WTC11 (cell line): ENCODE results near the gene ACVR1B.

Source experiments
- CTCF ChIP-seq: fragments of 200-600 bp; IDR thresholded peaks from 2 replicates; pipeline ENCODE4 v1.8.0; 2022; ENCODE audit warnings: antibody characterized with exemption
- E2F4 ChIP-seq: sonication (generic); formaldehyde crosslinking; IDR thresholded peaks from 2 replicates; pipeline ENCODE4 v1.8.1; 2022; ENCODE audit warnings: low read depth, mild to moderate bottlenecking, moderate library complexity, missing genetic modification reagents, borderline replicate concordance
- E2F5 ChIP-seq: sonication (generic); formaldehyde crosslinking; IDR thresholded peaks from 2 replicates; pipeline ENCODE4 v1.8.1; 2022; ENCODE audit warnings: mild to moderate bottlenecking, moderate library complexity, missing genetic modification reagents
- GTF2I ChIP-seq: fragments of 250-450 bp; sonication (Bioruptor Pico); conservative IDR thresholded peaks from 2 replicates; pipeline ENCODE4 v1.4.0; 2021; ENCODE audit warnings: mild to moderate bottlenecking
- MAX ChIP-seq: sonication (generic); formaldehyde crosslinking; IDR thresholded peaks from 2 replicates; pipeline ENCODE4 v1.8.0; 2022; ENCODE audit warnings: mild to moderate bottlenecking, missing genetic modification reagents
- ZNF121 ChIP-seq: sonication (generic); formaldehyde crosslinking; IDR thresholded peaks from 2 replicates; pipeline ENCODE4 v1.8.0; 2023; ENCODE audit warnings: missing genetic modification reagents
- TF ChIP-seq, protein P1 (sequence below): sonication (generic); formaldehyde crosslinking; IDR thresholded peaks from 2 replicates; pipeline ENCODE4 v1.8.0; 2022; ENCODE audit warnings: mild to moderate bottlenecking, missing genetic modification reagents

DNA sequence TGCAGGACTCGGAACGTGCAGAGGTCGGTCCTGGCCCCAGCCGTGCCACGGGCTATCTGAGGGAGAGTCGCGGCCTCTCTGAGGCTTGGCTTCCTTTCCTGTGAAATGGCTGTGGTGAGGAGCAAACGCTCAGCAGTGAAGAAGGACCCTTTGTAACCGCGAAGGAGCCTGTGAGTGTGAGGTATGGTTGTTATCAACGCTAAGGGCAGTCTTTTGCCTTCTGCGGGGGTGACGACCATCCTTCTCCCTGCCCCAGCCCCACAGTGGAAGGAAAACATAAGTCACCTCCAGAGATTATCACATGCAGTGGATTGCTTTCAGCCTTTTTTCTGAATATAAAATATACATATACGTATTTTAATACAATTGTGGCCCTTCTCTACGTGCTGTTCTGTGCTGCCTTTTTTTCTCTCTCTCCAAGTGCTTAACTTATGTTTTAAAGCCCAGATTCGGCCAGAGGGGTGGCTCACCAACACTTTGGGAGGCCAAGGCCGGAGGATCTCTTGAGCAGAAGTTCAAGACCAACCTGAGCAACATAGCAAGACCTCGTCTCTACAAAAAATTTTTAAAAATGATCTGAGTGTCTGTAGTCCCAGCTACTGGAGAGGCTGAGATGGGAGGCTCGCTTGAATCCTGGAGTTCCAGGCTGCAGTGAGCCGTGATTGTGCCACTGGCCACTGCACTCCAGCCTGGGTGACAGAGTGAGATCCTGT, 72.6 kb downstream of the ACVR1B start:
- TF ChIP-seq ZNF121 (CRISPR knock-in tag) (no peak), MAX (CRISPR knock-in tag) (no peak), CTCF (peak; percentile 43), GTF2I (CRISPR knock-in tag) (no peak), E2F4 (CRISPR knock-in tag) (no peak), E2F5 (no peak)
- TF ChIP-seq, protein P1, sequence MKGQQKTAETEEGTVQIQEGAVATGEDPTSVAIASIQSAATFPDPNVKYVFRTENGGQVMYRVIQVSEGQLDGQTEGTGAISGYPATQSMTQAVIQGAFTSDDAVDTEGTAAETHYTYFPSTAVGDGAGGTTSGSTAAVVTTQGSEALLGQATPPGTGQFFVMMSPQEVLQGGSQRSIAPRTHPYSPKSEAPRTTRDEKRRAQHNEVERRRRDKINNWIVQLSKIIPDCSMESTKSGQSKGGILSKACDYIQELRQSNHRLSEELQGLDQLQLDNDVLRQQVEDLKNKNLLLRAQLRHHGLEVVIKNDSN (CRISPR knock-in tag): no peak
